Cardiac muscle cell (in vitro differentiated cells and primary cell): ENCODE measurements around the gene SCNN1B. TPM values are rescaled to one million over a fixed set of nuclear protein-coding genes. Genes with fewer than 3 reads are reported as not detected.
"Not testable (repeated sequence)": the region's sequence is repeated elsewhere in the genome, so short reads cannot be mapped to it uniquely, and the experiment has no call there.

ENCODE experiments used
- DNase-seq, 2 donors: peaks; one replicate each; pipeline versions ENCODE4 v3.0.0 to v3.0.0-alpha.2; 2010 to 2017; ENCODE audit warnings: low read depth in 1 of 2, low spot score in 1 of 2
- H3K27ac ChIP-seq: fragments of 200-600 bp; sonication (generic); 2 replicates; pipeline ENCODE4 v1.5.1; 2016
- H3K27me3 ChIP-seq: fragments of 200-600 bp; sonication (generic); 2 replicates; pipeline ENCODE4 v1.6.0; 2016; ENCODE audit warnings: control low read depth
- H3K36me3 ChIP-seq: fragments of 200-600 bp; sonication (generic); 2 replicates; pipeline ENCODE4 v1.5.1; 2016; ENCODE audit warnings: control low read depth
- H3K4me1 ChIP-seq: fragments of 200-600 bp; sonication (generic); 2 replicates; pipeline ENCODE4 v1.8.1; 2017; ENCODE audit warnings: low read depth, mild to moderate bottlenecking, mixed run types
- H3K4me3 ChIP-seq: fragments of 200-600 bp; sonication (generic); 2 replicates; pipeline ENCODE4 v1.5.1; 2016; ENCODE audit warnings: mild to moderate bottlenecking
- H3K9me3 ChIP-seq: fragments of 200-600 bp; sonication (generic); 2 replicates; pipeline ENCODE4 v1.5.1; 2017; ENCODE audit warnings: low read depth, mild to moderate bottlenecking, control low read depth
- CTCF ChIP-seq: IDR thresholded peaks from 2 replicates; pipeline ENCODE4 v1.5.1; 2012; ENCODE audit warnings: low read depth, mild to moderate bottlenecking, low read length
- polyA plus RNA-seq: library from polyadenylated mRNA; unstranded; fragments of >200 nt; fragmentation: Nextera tagmentation; extraction: Ambion mirVana; gene quantifications from 2 replicates; pipeline ENCODE4 v1.2.1, GENCODE V29; 2016
- total RNA-seq: library from RNA; depleted of rRNA; stranded (reverse); fragments of >200 nt; gene quantifications from 2 replicates; pipeline ENCODE4 v1.2.3, GENCODE V29; 2016

SCNN1B gene
- total and polyA plus RNA-seq, 2 experiments from 2014 or later, result not detected

GRCh38 chr16:23384878-23385277 is 82.8 kb downstream of the SCNN1B start:
- no peak for DNase-seq
- Histone ChIP-seq H3K9me3 (no peaks in the 10 kb centered on the region), H3K27ac (no peak overlapping the region), H3K36me3 (no peaks in the 10 kb centered on the region), H3K4me3 (no peak overlapping the region), H3K27me3 (no peaks in the 10 kb centered on the region), H3K4me1 (no peaks in the 10 kb centered on the region)
- TF ChIP-seq CTCF, result no peak

- Histone ChIP-seq H3K27me3 (no peaks in the 10 kb centered on the region), H3K4me1 (no peaks in the 10 kb centered on the region), H3K27ac (no peak overlapping the region), H3K9me3 (no peaks in the 10 kb centered on the region), H3K4me3 (no peak overlapping the region), H3K36me3 (no peaks in the 10 kb centered on the region)
- TF ChIP-seq CTCF, result no peak
- DNase-seq, result no peak
These were observed 83.3 kb downstream of the SCNN1B start for GRCh38 chr16:23385441-23385840.

GRCh38 chr16:23387666-23388065 is 85.6 kb downstream of the SCNN1B start:
- no peak for TF ChIP-seq CTCF
- no peaks in the 10 kb centered on the region for H3K4me1 ChIP-seq
- DNase-seq, result no peak
- H3K4me3 ChIP-seq, result no peak overlapping the region
- H3K9me3 ChIP-seq, result no peaks in the 10 kb centered on the region
- peaks cover 14% of the 10 kb centered on the region for H3K36me3 ChIP-seq
- H3K27ac ChIP-seq, result no peak overlapping the region
- no peaks in the 10 kb centered on the region for H3K27me3 ChIP-seq

- Histone ChIP-seq H3K4me3 (no peak overlapping the region), H3K36me3 (peaks cover 18% of the 10 kb centered on the region), H3K9me3 (no peaks in the 10 kb centered on the region), H3K27me3 (no peaks in the 10 kb centered on the region), H3K4me1 (no peaks in the 10 kb centered on the region), H3K27ac (no peak overlapping the region)
- no peak for TF ChIP-seq CTCF
- no peak for DNase-seq
These were observed 86.7 kb downstream of the SCNN1B start for GRCh38 chr16:23388786-23389185.

GRCh38 chr16:23389201-23389600 is 87.1 kb downstream of the SCNN1B start:
- Histone ChIP-seq H3K27me3 (no peaks in the 10 kb centered on the region), H3K27ac (no peak overlapping the region), H3K36me3 (peaks cover 18% of the 10 kb centered on the region), H3K4me1 (no peaks in the 10 kb centered on the region), H3K9me3 (no peaks in the 10 kb centered on the region), H3K4me3 (no peak overlapping the region)
- DNase-seq, result no peak
- TF ChIP-seq CTCF, result no peak

- H3K9me3 ChIP-seq, DNase-seq, H3K27ac ChIP-seq, H3K4me3 ChIP-seq, H3K4me1 ChIP-seq, H3K27me3 ChIP-seq: not testable (repeated sequence)
- H3K36me3 ChIP-seq, result peaks cover 18% of the 10 kb centered on the region
These were observed 87.8 kb downstream of the SCNN1B start for GRCh38 chr16:23389936-23390335.
